HCT116 (cell line): ENCODE data around the gene CADPS2. TPM values are rescaled to one million over a fixed set of nuclear protein-coding genes. Genes with fewer than 3 reads are reported as not detected.

Experiments
- ATAC-seq: fragments of 200-7000 bp; cut with Tn5 transposase; 2 replicates; pipeline ENCODE4 v1.9.1; 2020; ENCODE audit warnings: mild to moderate bottlenecking, moderate library complexity
- BruUV-seq: library from RNA; stranded (reverse); fragments of 400-500 nt; replicated peaks from 2 replicates; lab custom pipeline; 2021; lab: Mats Ljungman, UMichigan
- CTCF ChIA-PET: fragments of 300-600 bp; sonication (Branson Sonifier 250); formaldehyde crosslinking; loops from one replicate; lab custom pipeline; 2021; ENCODE audit warnings: antibody characterized with exemption; lab: Charles Lee
- POLR2A ChIA-PET: fragments of 300-600, 350-600 bp; sonication (Branson Sonifier 250); formaldehyde crosslinking; loops from one replicate; lab custom pipeline; 2021; ENCODE audit warnings: antibody characterized with exemption; lab: Charles Lee
- RAD21 ChIA-PET, 2 experiments: fragments of 300-600 bp; sonication (Branson Sonifier 250); formaldehyde crosslinking; loops; one replicate each; lab custom pipeline; 2023; ENCODE audit warnings: low total read pairs in 2 of 2; ENCODE audit not compliant: uncharacterized antibody in 2 of 2, unreplicated experiment in 2 of 2, low non-redundant PET in 1 of 2; lab: Charles Lee
- DNase-seq: peaks from one replicate; pipeline ENCODE4 v3.0.0-alpha.2; 2010; ENCODE audit warnings: low read depth, low spot score
- H2AFZ ChIP-seq: fragments of 200-600 bp; shearing (Covaris generic), sonication (generic); 2 replicates; pipeline ENCODE4 v1.6.1; 2017; ENCODE audit warnings: low read depth, mixed run types, mixed read lengths, antibody characterized with exemption, low read length; ENCODE audit not compliant: poor library complexity, severe bottlenecking
- H3K27ac ChIP-seq: 2 replicates; pipeline ENCODE4 v1.5.1; 2012; ENCODE audit warnings: low read depth, low read length
- H3K27me3 ChIP-seq: fragments of 200-600 bp; sonication (generic); 2 replicates; pipeline ENCODE4 v1.6.1; 2016; ENCODE audit warnings: mixed run types, low read length, mixed read lengths; ENCODE audit not compliant: insufficient read depth
- H3K36me3 ChIP-seq, 2 experiments: fragments of 200-500 bp in 1 of 2; fragments of 200-600 bp in 1 of 2; sonication (Bioruptor generic) in 1 of 2; sonication (generic) in 1 of 2; 2 replicates each; pipeline versions ENCODE4 v1.5.1 to v1.6.1; 2014 to 2016; ENCODE audit warnings: low read length in 2 of 2, inconsistent platforms in 1 of 2, mixed read lengths in 1 of 2, mixed run types in 1 of 2; ENCODE audit not compliant: insufficient read depth in 2 of 2, control insufficient read depth in 1 of 2
- H3K4me1 ChIP-seq, 2 experiments: fragments of 200-600 bp in 1 of 2; sonication (generic) in 1 of 2; 2 replicates each; pipeline versions ENCODE4 v1.5.1 to v1.6.1; 2012 to 2017; ENCODE audit warnings: low read length in 2 of 2, inconsistent platforms in 1 of 2, mild to moderate bottlenecking in 1 of 2, mixed read lengths in 1 of 2, mixed run types in 1 of 2, moderate library complexity in 1 of 2; ENCODE audit not compliant: insufficient read depth in 2 of 2, control insufficient read depth in 1 of 2
- H3K4me2 ChIP-seq: fragments of 200-600 bp; sonication (generic); 2 replicates; pipeline ENCODE4 v1.6.1; 2017; ENCODE audit warnings: mixed run types, low read length, mixed read lengths
- H3K4me3 ChIP-seq, 2 experiments: fragments of 200-600 bp in 1 of 2; sonication (generic) in 1 of 2; replicated peaks in 1 of 2; 2 replicates each; pipeline ENCODE4 v1.5.1; 2011 to 2016; ENCODE audit warnings: low read length in 2 of 2, control low read depth in 1 of 2, low read depth in 1 of 2, mild to moderate bottlenecking in 1 of 2, mixed read lengths in 1 of 2, mixed run types in 1 of 2
- H3K79me2 ChIP-seq: fragments of 200-600 bp; sonication (generic); 2 replicates; pipeline ENCODE4 v1.6.1; 2017; ENCODE audit warnings: mild to moderate bottlenecking, mixed run types, low read length, moderate library complexity, mixed read lengths; ENCODE audit not compliant: insufficient read depth
- H3K9ac ChIP-seq: fragments of 200-600 bp; sonication (generic); 2 replicates; pipeline ENCODE4 v1.6.1; 2016; ENCODE audit warnings: low read length, mixed read lengths
- H3K9me2 ChIP-seq: fragments of 200-600 bp; sonication (generic), shearing (Covaris generic); 2 replicates; pipeline ENCODE4 v1.6.1; 2017; ENCODE audit warnings: mixed run types, mild to moderate bottlenecking, moderate library complexity; ENCODE audit not compliant: insufficient read depth
- H3K9me3 ChIP-seq, 2 experiments: fragments of 200-500 bp in 1 of 2; fragments of 200-600 bp in 1 of 2; sonication (Bioruptor generic) in 1 of 2; sonication (generic) in 1 of 2; 2 replicates each; pipeline ENCODE4 v1.6.1; 2014 to 2017; ENCODE audit warnings: low read length in 2 of 2, mixed read lengths in 2 of 2, inconsistent platforms in 1 of 2, low read depth in 1 of 2, mild to moderate bottlenecking in 1 of 2, mixed run types in 1 of 2, moderate library complexity in 1 of 2; ENCODE audit not compliant: control insufficient read depth in 1 of 2, insufficient read depth in 1 of 2
- H4K20me1 ChIP-seq: fragments of 200-600 bp; sonication (generic), shearing (Covaris generic); 2 replicates; pipeline ENCODE4 v1.6.1; 2017; ENCODE audit warnings: mixed run types, mild to moderate bottlenecking, moderate library complexity; ENCODE audit not compliant: insufficient read depth
- CBX3 ChIP-seq: IDR thresholded peaks from 2 replicates; pipeline ENCODE4 v1.6.1; 2012; ENCODE audit warnings: low read depth
- EZH2 ChIP-seq: fragments of 200-600 bp; sonication (generic); IDR thresholded peaks from 2 replicates; pipeline ENCODE4 v1.6.1; 2017; ENCODE audit warnings: antibody characterized with exemption, mixed run types
- POLR2A ChIP-seq: IDR thresholded peaks from 2 replicates; pipeline ENCODE4 v1.7.0; 2011; ENCODE audit warnings: borderline replicate concordance; ENCODE audit not compliant: insufficient read depth, insufficient read length; ENCODE audit errors: extremely low read depth
- SIN3A ChIP-seq: IDR thresholded peaks from 2 replicates; pipeline ENCODE4 v1.6.1; 2012; ENCODE audit warnings: low read depth
- SRF ChIP-seq: IDR thresholded peaks from 2 replicates; pipeline ENCODE4 v1.6.1; 2012; ENCODE audit warnings: low read depth
- YY1 ChIP-seq: IDR thresholded peaks from 2 replicates; pipeline ENCODE4 v1.6.1; 2011; ENCODE audit warnings: low read length, low read depth, moderate library complexity, mild to moderate bottlenecking; ENCODE audit not compliant: insufficient replicate concordance; ENCODE audit errors: extremely low read depth
- intact Hi-C: fragments of 100-400 bp; cut with micrococcal nuclease; formaldehyde crosslinking; loops from 2 replicates; pipeline ENCODE4 v1.10.0; 2022
- total RNA-seq: library from RNA; stranded (reverse); gene quantifications from one replicate; pipeline ENCODE4 v1.2.1, GENCODE V29; 2021; ENCODE audit not compliant: unreplicated experiment

The CADPS2 gene
- total RNA-seq, 1 experiment from 2014 or later: 7.5 TPM

DNA sequence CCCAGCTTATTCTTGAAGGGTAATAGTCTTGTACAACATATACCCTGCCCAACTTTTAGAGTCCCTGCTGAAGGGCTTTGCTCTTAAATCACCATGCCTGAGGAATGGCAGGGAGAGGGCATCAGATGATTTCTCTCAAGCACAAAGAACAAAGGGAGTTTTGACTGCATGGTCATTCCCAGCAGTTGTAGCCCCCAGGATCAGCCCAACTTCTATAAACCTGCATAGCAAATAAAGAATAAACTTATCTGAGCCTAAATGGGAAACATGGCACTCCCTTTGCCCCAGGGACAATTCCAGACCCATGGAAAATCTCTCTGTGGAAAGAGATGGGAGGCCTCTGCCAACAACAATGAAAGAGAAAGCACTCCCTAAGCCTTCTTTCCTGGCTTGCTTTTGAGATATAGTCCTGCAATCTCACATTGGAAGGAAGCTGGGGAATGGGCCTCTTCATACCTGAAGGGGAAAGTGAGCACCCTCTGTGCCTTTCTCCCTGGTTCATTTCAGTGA, 18.7 kb downstream of the CADPS2 start:
- no peaks in the 10 kb centered on the region for H3K27me3 ChIP-seq
- H3K9ac ChIP-seq: no peak overlapping the region
- ChIA-PET POLR2A (no interaction called here), RAD21 (no interaction called here), CTCF (no interaction called here)
- BruUV-seq: no TSS peak
- no peak overlapping the region for H2AFZ ChIP-seq
- H4K20me1 ChIP-seq: no peaks in the 10 kb centered on the region
- DNase-seq (no peak), ATAC-seq (no peak)
- no peaks in the 10 kb centered on the region for H3K79me2 ChIP-seq
- H3K9me3 ChIP-seq: peaks cover 5 to 11% of the 10 kb centered on the region in 2 experiments; a peak in 2 of 4 replicates
- no peak overlapping the region for H3K27ac ChIP-seq
- H3K36me3 ChIP-seq: no peaks in the 10 kb centered on the region
- no peaks in the 10 kb centered on the region for H3K4me1 ChIP-seq
- no peak overlapping the region for H3K4me2 ChIP-seq
- no peaks in the 10 kb centered on the region for H3K9me2 ChIP-seq
- H3K4me3 ChIP-seq: no peak overlapping the region
- TF ChIP-seq SRF: no peak
- no peak for TF ChIP-seq POLR2A
- no peak for TF ChIP-seq YY1
- no peak for TF ChIP-seq SIN3A
- intact Hi-C loops: no loop called here

DNA sequence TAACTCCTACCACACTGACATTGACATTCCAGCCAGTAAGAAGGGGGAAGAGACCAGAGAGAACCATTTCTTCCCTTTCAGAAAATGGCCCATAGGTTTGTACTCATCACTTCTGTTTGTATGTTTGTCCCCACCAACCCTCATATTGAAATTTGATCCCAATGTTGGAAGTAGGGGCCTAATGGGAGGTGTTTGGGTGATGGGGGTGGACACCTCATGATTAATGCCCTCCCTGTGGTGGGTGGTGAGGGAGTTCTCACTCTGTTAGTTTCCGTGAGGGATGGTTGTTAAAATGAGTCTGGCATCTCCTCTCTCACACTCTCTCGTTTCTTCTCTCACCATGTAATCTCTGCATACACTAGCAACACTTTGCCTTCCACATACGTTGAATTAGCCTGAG, 21.4 kb downstream of the CADPS2 start:
- DNase-seq (no peak), ATAC-seq (no peak)
- intact Hi-C loops: no loop called here
- Histone ChIP-seq H3K4me1 (no peaks in the 10 kb centered on the region), H3K36me3 (no peaks in the 10 kb centered on the region), H3K79me2 (no peaks in the 10 kb centered on the region), H3K9me2 (no peaks in the 10 kb centered on the region), H3K4me3 (no peak overlapping the region), H3K27ac (no peak overlapping the region), H3K9ac (no peak overlapping the region), H3K4me2 (no peak overlapping the region), H3K9me3 (peaks cover 5 to 11% of the 10 kb centered on the region in 2 experiments; a peak in 2 of 4 replicates), H2AFZ (no peak overlapping the region), H3K27me3 (no peaks in the 10 kb centered on the region), H4K20me1 (no peaks in the 10 kb centered on the region)
- CTCF ChIA-PET: no interaction called here
- RAD21 ChIA-PET: no interaction called here
- no TSS peak for BruUV-seq
- POLR2A ChIA-PET: no interaction called here
- TF ChIP-seq CBX3 (no peak), EZH2 (no peak)
